Hypothalamus (tissue), 51 donors: ENCODE results near the gene RBM26.

Experiments used
- DNase-seq, 51 donors: peaks; one replicate each; lab custom pipeline; 2025; lab: John Stamatoyannopoulos, UW

The RBM26 gene

DNA sequence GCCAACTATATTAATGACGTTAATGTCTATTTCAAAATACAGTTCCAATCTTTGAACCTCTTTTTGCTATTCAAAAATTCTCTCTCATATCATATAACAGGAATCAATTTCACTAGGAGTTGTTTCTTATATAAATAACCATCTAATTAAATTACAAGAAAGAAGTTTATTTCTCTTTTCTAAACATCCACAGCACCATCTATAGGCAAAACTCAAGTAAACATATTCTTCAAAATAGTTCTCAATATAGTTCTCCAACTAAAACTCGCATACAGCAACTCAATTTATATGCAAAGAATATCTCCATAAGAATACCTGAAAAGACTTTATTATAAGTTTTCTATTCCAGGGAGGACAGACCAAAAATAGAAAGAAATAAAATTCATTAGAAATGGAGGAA lies 65.6 kb downstream of the RBM26 start:
- no peak for DNase-seq

DNA sequence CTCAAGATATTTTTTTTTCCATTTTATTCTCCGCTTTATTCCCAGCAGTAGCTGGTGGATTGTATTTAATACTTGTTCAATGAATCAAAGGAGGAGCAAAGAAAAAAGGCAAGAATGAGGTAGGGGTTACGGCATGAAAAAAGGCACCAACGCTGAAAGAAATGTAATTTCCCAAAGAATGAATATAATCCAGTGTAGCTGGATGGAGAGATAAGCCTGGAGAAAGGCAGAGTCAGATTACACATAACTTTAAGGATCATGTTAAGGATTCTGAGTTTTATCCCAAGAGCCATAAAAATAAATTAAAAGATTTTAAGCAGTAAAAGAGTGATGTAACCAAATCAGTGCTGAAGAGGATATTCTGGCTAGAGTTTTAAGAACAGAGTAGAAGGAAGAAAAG lies 67.7 kb downstream of the RBM26 start:
- no peak for DNase-seq

DNA sequence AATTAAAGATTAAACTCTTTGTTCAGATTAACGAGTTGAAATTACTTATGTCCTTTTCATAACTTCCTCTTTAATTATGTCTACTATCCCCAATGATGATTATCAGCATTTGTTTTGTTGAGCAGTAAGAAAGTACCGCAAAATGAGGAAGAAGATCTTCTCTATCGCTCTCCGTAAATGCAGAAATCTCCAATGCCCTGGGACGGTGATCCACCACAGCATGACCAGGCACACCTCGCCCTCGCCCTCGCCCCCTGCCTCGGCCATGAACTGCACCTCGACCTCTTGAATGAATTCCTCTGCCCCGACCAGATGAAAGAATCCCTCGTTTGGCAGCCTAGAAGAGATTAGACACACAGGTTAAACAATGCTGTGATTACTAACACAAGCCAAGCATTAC lies 69.1 kb downstream of the RBM26 start:
- no peak for DNase-seq

DNA sequence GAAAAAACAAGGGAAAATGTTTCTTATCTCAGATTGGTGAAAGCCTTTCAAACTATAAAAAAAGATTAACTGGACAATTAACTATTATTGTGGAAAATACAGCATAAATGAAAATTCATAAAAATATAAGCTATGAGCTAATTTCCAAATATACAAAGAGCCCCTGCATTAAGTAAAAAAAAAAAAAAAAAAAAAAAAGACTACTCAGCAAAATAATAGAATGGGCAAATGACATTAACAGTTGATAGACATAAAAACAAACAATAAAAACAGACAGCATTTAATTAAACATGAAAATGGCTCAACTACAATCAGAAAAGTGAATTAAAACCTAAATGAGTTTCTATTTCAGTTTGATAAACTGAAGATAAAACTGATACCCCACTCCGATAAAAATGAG lies 77.5 kb downstream of the RBM26 start:
- DNase-seq = no peak

DNA sequence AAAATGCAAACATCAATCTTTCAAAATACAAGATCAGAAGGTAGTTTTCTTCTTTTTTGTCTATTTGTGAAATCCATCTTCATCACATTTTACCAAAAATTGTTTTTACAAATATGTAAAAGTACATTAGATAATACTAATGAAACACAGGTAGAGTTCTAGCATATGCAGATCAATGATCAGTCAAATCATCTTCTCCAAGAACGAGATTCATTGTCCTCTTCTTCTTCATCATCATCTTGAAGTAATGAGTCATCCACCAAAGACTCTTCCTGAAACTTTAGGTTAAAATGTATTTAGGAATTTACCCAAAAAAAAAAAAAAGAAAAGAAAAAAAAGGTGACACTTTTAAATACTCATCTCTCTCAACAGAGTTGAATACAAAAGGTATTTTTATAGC lies 85.6 kb downstream of the RBM26 start:
- no peak for DNase-seq

DNA sequence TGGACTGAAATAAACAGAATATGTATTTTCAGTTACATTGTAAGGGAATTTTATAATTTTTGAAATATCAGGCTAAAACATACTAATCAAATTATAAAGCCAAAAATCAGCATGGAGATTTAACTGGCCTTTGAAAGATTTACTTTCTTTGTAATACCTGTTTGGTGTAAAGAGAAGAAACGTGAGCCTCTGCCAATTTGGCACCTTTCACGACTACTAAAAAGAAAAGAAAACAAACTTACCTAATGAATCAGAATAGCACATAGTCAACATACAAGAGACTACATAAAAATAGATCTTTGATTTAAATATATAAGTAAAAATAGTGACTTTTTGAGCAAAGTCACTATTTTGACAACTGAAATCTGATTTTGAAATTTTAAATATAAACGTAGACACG lies 87.4 kb downstream of the RBM26 start:
- no peak for DNase-seq

DNA sequence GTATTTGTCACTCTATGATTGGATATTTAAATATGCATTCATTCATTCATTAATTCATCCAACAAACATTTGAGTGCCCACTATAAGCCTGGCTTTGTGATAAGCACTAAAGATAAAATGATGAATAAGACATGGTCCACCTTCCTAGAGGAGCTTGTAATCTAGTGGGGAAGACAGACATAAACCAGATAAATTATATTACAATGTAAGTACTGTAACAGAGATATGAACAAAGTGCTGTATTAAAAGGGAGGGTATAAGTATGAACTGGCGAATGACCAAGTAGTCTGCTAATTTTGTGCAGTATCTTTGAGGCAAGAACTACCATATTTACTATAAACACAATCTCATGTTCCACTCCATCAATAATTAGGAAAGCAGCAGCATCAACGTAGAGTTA lies 88.2 kb downstream of the RBM26 start:
- no peak for DNase-seq

DNA sequence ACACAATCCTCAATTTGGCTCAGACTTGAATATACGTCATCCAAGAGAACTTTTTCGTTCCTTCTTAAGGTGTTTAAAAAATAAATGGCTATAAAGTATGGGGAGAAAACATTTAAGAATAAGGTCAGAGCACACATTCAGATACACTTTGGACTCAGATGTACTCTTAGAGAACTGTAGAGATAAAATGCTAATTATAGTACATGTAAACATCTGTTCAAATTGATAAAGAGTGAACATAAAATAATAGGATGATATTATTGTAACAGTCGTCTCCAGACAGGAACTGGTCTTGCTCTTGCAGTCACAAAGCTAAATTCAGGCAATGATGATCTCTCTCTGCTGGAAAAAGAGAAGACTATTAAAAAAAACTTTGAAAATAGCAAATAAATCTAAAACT lies 91.4 kb downstream of the RBM26 start:
- DNase-seq = no peak

DNA sequence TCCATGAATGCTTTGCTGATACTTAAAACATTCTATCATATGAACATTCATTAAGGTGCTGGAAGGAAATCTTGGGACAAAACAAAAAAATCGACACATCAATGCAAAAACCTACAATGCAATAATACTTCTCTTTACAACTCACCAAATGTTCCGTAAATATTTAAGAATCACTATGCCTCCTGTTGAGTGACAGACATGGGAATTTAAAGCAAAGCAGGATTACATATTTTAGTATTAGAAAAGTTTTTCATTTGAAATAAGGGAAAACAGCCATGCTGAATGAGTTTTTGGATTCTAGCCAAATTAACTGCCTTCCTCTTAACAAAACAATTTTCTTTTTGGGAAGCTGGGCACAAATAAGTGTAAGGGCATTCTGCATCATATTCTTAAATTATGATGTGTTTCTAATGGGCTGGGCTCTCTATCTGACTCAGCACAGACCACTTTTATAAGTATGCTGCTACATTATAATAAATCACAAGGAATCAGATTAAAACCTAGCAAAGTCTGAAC lies 93.7 kb downstream of the RBM26 start:
- DNase-seq = no peak

DNA sequence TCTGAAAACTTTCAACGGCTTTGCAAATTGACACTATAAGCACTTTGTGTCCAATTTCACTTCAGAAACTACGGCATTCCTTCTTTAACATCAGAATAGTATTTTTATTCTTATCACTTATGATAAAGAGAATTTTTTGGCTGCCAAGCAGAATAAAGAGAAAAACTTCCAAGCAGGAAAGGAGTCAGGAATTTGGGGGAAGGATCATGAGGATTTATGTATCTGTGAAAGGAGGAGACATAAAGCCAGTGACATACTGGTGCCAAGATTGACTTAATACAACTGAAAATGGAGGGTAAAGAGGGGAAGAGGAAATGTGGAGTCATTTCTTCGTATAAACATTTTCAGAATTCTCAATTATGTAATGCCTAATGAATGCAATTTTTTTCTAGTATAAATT lies 94.7 kb downstream of the RBM26 start:
- DNase-seq = no peak

DNA sequence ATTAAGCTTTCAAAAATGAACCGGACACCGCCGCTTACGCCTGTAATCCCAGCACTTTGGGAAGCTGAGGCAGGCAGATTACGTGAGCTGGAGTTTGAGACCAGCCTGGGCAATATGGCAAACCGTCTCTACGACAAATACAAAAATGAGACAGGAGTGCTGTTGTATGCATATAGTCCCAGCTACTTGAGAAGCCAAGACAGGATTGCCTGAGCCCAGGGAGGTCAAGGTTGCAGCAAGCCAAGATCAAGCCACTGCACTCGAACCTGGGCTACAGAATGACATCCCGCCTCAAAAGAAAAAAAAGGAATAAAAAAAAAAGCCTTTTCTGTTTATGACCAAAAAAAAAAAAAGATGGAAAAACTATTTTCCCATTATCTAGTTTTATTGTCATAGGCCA lies 96.4 kb downstream of the RBM26 start:
- no peak for DNase-seq

DNA sequence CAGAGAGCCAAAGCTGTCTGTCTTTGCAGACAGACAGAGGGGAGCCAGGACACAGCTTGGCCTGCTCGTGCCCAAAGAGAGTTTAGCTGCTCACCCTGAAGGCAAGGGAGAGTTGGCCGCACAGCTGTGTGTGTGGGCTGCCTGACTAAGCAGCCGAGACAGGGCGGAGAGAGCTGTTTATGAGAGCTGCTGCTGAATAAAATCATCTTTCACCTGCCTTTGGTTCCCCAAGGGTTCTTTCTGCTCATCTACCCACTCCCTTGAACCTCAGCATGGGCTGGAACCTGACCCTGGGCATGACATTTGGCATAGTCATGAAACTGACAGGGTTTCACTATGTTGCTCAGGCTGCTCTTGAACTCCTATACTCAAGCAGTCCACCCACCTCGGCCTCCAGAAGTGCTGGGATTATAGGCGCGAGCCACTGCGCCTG lies 98.2 kb downstream of the RBM26 start:
- peak in 2 of 51 donors; percentile 7 to 53 for DNase-seq

DNA sequence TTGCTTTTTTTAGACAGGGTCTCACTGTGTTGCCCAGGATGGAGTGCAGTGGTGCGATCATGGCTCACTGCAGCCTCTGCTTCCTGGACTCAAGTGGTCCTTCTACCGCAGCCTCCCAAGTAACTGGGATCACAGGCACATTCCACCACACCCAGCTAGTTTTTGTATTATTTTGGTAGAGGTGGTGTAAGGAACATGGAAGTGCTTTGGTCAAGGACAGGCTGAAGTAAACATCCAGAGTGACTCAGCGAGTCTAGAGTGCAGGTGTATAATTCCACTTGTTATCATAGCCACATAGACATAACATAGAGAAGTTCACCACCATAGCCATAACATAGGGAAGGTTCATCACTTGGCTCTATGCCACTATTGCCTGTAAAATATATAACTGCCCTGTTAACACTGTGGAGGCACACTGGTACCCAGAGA lies 98.6 kb downstream of the RBM26 start:
- no peak for DNase-seq

DNA sequence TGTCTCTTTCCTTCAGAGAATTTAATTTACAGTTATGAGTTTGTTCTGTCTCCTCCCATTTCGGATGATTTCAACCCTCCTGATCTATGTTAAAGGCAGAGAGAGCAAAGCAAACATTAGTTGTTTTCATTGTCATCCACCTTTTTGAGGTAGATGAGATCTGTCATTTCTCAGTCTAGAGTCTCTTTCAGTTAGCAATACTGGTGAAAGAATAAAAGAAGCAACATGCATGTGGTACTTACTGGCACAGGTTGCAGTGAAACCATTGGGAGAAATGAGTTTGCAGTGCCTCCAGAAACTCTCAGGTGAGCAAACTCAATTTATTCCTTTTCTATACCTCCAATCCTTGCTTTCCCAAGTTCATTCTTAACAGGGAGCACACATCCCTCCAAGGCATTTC lies 99.4 kb downstream of the RBM26 start:
- no peak for DNase-seq

DNA sequence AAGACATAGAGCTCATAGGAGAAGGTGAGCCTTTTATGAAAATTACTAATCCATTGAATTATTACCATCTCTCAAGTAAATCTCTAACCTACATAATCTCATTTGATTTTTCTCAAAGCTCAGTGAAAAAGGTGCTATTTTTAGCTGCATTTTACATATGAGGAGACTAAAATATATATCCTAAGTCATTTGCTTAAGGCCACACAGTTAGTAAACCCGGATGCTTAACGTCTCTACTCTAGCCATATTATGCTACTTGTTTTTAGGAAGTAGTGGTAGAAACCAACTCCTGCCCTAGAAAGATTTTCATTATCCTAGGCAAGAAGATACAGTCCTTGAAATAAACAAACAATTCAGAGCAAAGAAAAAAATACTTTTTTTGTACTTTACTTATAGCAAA lies 108.9 kb downstream of the RBM26 start:
- DNase-seq = no peak

DNA sequence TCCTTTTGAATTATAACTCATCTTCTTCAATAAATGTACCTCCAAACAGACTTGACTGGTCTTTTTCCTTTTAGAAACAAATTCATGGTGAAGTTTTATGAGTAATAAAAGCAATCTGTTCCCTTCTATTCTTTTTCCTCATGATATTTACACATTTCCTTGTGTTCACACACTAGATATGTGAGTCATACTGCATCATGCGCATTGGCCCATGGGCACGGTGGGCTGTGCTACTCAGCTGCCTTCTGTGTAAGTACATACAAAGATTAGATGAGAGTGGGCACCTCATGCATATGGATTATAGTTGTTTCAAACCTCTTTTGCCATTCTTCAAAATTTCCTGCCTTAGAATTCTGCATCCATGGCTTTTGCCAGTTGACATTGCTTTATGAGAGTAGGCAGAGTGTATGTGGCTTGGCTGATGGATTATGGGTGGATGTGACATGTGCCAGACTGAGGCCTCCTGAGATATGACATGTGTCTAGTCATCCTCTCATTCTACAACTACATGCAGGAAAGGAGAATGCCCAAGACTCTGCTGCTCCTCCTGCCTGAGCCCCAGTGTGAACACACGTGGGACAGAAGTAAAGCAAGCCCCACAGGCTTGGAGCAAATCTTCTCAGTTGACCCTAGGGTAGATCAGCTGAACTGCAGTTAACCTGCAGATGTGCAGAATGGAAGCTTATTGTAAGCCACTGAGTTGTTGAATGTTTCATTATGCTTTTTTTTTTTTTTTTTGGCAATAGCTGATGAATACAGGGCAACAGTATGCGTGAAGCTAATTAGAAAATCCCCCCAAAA lies 109.9 kb downstream of the RBM26 start:
- peak in 1 of 51 donors; percentile 31 for DNase-seq

DNA sequence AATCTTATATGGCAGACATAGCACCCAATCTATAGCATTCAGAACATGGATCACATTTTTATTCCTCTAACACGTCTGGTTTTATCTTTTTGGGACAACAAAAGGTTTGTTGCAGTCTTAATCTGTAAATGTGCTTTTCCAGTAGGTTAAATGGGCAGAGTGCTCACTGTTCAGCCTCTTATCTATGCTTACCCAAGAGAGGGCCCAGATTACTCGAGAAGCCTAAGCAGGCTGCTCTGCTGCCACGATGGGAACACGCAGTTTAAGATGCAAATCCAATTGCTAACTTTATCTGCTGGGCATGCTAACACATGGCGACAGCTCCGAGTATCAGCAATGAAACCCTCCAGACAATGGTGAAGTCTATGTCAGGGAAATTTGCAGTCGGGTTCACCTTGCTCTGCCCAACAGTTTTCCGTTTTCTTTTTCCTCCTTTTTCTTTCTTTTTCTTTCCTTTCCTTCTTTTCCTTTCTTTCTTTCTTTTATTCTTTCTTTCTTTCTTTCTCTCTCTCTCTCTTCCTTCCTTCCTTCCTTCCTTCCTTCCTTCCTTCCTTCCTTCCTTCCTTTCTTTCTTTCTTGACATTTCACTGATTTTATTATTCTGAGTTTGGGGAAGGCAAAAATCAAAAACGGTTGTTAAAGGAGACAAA lies 115.3 kb downstream of the RBM26 start:
- DNase-seq = no peak

DNA sequence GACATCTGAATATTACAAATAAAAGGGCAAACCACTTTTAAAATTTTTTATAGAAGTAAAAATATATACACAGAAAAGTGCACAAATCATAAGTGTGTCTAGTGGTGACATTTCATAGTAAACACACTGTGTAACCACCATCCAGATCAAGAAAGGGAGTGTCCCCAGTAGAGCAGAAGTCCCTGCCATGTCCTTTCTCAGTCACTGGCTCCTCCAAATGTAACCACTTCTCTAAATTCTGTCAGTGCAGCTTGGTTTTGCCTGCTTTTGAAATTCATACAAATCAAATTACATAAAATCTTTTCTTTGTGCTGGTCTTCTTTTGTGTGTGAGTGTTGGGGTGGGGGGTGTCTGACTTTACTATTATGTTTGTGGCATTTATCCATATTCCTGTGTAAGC lies 116.5 kb downstream of the RBM26 start:
- DNase-seq = no peak

DNA sequence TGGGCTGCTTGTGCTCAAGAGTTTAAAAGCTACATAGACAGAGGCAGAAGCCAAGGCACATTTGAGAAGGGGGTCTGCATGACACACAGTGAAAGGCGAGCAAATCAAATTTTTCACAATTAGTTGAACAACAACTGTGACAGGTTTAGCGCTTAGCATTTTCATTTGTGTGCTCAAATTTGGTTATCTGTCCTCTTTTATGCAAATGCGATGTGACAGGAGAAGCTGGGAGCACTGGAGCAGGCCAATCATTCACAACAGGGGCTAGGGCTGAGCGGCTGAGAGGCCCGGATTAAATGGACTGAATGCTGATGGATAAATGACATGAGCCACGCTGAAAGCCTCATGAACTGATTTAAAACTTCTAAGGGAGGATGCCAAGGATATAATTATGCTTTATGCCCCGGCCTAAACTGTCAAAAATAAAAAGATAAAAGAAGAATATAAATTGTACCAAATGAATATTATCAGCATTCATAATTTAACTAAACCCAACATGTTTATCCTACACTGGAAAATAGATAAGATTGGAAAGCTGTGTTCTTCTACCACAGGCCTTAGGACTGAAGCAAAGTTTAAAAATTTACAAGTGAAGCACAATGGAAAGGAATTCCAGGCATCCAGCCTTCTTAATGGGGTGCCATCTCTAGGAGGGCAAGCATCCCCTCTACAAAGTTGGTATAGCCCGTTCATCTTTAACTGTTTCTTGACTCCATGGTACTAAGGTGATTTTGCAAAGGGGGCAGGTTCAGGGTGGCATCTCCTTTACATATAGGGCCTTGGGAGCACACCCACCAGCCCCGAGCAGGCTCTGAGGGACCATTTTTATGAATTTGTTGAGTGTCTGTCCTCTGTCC lies 117.9 kb downstream of the RBM26 start:
- DNase-seq = no peak

DNA sequence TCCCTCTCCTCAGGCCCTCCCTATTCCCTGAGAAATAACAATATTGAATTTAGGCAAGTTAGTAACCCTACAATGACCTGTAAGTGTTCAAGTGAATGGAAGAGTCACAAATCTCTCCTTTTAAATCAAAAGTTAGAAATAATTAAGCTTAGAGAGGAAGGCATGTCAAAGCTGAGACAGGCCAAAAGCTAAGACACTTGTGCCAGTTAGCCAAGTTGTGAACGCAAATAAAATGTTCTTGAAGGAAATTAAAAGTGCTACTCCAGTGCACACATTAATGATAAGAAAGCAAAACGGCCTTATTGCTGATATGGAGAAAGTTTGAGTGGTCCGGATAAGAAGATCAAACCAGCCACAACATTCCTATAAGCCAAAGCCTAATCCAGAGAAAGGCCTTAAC lies 120.9 kb downstream of the RBM26 start:
- DNase-seq = no peak

DNA sequence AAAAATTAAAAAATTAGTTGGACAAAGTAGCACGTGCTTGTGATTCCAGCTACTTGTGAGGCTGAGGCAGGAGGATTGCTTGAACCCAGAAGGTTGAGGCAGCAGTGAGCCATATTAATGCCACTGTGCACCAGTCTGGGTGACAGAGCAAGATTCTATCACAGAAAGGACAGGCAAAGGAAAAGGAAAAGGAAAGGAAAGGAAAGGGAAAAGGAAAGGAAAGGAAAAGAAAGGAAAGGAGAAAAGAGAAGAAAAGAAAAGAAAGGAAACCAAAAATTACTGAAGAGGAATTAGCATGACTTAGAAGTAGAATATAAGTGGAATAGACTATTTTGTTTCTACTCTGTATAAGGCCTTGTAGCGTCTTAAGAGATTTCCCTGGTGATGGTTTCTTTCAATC lies 122.3 kb downstream of the RBM26 start:
- no peak for DNase-seq
